B cell (primary cell): Measurements from ENCODE around the gene PREB. TPM values are rescaled to one million over a fixed set of nuclear protein-coding genes. Genes with fewer than 3 reads are reported as not detected.

Experiments used
- ATAC-seq: fragments of 200-7000 bp; cut with Tn5 transposase; one replicate; pipeline ENCODE4 v1.10.0; 2021; ENCODE audit warnings: low read depth, mild to moderate bottlenecking, moderate number of reproducible peaks, moderate library complexity
- CTCF ChIA-PET: fragments of 350-600 bp; sonication (Branson Sonifier 250); formaldehyde crosslinking; loops from one replicate; lab custom pipeline; 2021; ENCODE audit warnings: antibody characterized with exemption, inconsistent platforms; lab: Charles Lee
- POLR2A ChIA-PET: fragments of 350-600 bp; sonication (Branson Sonifier 250); formaldehyde crosslinking; loops from one replicate; lab custom pipeline; 2021; ENCODE audit warnings: antibody characterized with exemption; lab: Charles Lee
- DNase-seq: peaks from one replicate; pipeline ENCODE4 v3.0.0; 2013
- H2AFZ ChIP-seq: 2 replicates; pipeline ENCODE4 v1.6.1; 2012; ENCODE audit warnings: mild to moderate bottlenecking, low read depth, low read length; ENCODE audit not compliant: insufficient read depth, poor library complexity, severe bottlenecking
- H3K27ac ChIP-seq, 2 donors: 1 replicate in 1 of 2; 2 replicates in 1 of 2; pipeline ENCODE4 v1.5.1; 2012 to 2013; ENCODE audit warnings: low read length in 2 of 2, mild to moderate bottlenecking in 2 of 2, moderate library complexity in 1 of 2
- H3K27me3 ChIP-seq, 4 experiments: fragments of 200-600 bp in 1 of 4; sonication (generic) in 1 of 4; replicated peaks in 1 of 4; 1 replicate in 2 of 4; 2 replicates in 2 of 4; pipeline versions ENCODE4 v1.6.1 to v1.7.0; 2013 to 2016; ENCODE audit warnings: low read length in 3 of 4, mild to moderate bottlenecking in 2 of 4, mixed read lengths in 1 of 4, moderate library complexity in 1 of 4; ENCODE audit not compliant: insufficient read depth in 4 of 4, control insufficient read depth in 3 of 4; ENCODE audit errors: control extremely low read depth in 1 of 4
- H3K36me3 ChIP-seq, 2 experiments: replicated peaks in 1 of 2; 1 replicate in 1 of 2; 2 replicates in 1 of 2; pipeline versions ENCODE4 v1.6.1 to v1.7.1; 2013; ENCODE audit warnings: low read length in 1 of 2; ENCODE audit not compliant: insufficient read depth in 2 of 2, control insufficient read depth in 1 of 2; ENCODE audit errors: control extremely low read depth in 1 of 2, extremely low read depth in 1 of 2
- H3K4me1 ChIP-seq, 2 donors: fragments of 200-600 bp in 1 of 2; sonication (generic) in 1 of 2; 1 replicate in 1 of 2; 2 replicates in 1 of 2; pipeline versions ENCODE4 v1.5.1 to v1.6.1; 2013 to 2017; ENCODE audit warnings: low read length in 2 of 2; ENCODE audit not compliant: control insufficient read depth in 2 of 2, insufficient read depth in 2 of 2
- H3K4me2 ChIP-seq: replicated peaks from 2 replicates; pipeline ENCODE3; 2012; ENCODE audit warnings: mild to moderate bottlenecking, low read depth, low read length; ENCODE audit not compliant: poor library complexity, severe bottlenecking
- H3K4me3 ChIP-seq, 5 experiments: fragments of 200-600 bp in 1 of 5; sonication (generic) in 1 of 5; 1 replicate in 3 of 5; 2 replicates in 2 of 5; pipeline versions ENCODE4 v1.5.1 to v1.7.0; 2011 to 2016; ENCODE audit warnings: low read length in 4 of 5, mild to moderate bottlenecking in 4 of 5, low read depth in 2 of 5, control low read depth in 1 of 5, moderate library complexity in 1 of 5; ENCODE audit not compliant: insufficient read depth in 1 of 5; ENCODE audit errors: control extremely low read depth in 1 of 5, extremely low read depth in 1 of 5
- H3K79me2 ChIP-seq: fragments of 200-600 bp; sonication (generic); one replicate; pipeline ENCODE4 v1.6.0; 2016; ENCODE audit warnings: low read length; ENCODE audit not compliant: control insufficient read depth, insufficient read depth
- H3K9ac ChIP-seq: fragments of 200-600 bp; sonication (generic); 2 replicates; pipeline ENCODE4 v1.6.1; 2017; ENCODE audit warnings: mild to moderate bottlenecking, low read length, moderate library complexity
- H3K9me3 ChIP-seq, 3 donors: one replicate each; pipeline versions ENCODE4 v1.6.1 to v1.7.1; 2013; ENCODE audit warnings: low read length in 2 of 3; ENCODE audit not compliant: control insufficient read depth in 2 of 3, insufficient read depth in 1 of 3; ENCODE audit errors: control extremely low read depth in 1 of 3
- H4K20me1 ChIP-seq: 2 replicates; pipeline ENCODE4 v1.6.0; 2012; ENCODE audit warnings: mild to moderate bottlenecking, low read length; ENCODE audit not compliant: insufficient read depth, control insufficient read depth, poor library complexity, severe bottlenecking
- H3K27ac Mint-ChIP-seq: one replicate; pipeline ENCODE4 v1.8.0; 2021; ENCODE audit warnings: mixed read lengths
- H3K27me3 Mint-ChIP-seq: one replicate; pipeline ENCODE4 v1.8.0; 2021; ENCODE audit warnings: mixed read lengths
- H3K4me1 Mint-ChIP-seq: one replicate; pipeline ENCODE4 v1.8.0; 2021; ENCODE audit warnings: mixed read lengths
- H3K4me3 Mint-ChIP-seq: one replicate; pipeline ENCODE4 v1.8.0; 2021; ENCODE audit warnings: mixed read lengths
- H3K9me3 Mint-ChIP-seq: one replicate; pipeline ENCODE4 v1.8.0; 2022; ENCODE audit warnings: mixed read lengths; ENCODE audit not compliant: insufficient read depth
- EZH2 ChIP-seq: IDR thresholded peaks from 2 replicates; pipeline ENCODE4 v1.6.1; 2012; ENCODE audit warnings: borderline replicate concordance, low read depth, mild to moderate bottlenecking, moderate library complexity, low read length; ENCODE audit not compliant: insufficient read depth, poor library complexity, severe bottlenecking
- WGBS: methylation state at CpG from one replicate; pipeline ENCODE4 v1.1.5; 2013; ENCODE audit warnings: missing lambda C conversion rate; ENCODE audit not compliant: insufficient coverage; 5-methylcytosine and 5-hydroxymethylcytosine counted together
- intact Hi-C: fragments of 100-400 bp; cut with micrococcal nuclease; formaldehyde crosslinking; loops from one replicate; pipeline ENCODE4 v1.10.0; 2022
- polyA minus RNA-seq: library from RNA; depleted of rRNA, polyadenylated mRNA; stranded (reverse); fragments of >200 nt; gene quantifications from 2 replicates; pipeline ENCODE4 v1.2.3, GENCODE V29; 2012
- polyA plus RNA-seq: library from polyadenylated mRNA; depleted of rRNA; stranded (reverse); fragments of >200 nt; gene quantifications from 2 replicates; pipeline ENCODE4 v1.2.3, GENCODE V29; 2012
- total RNA-seq, 2 donors: library from RNA; stranded (reverse); fragments of 120-200 nt in 1 of 2; gene quantifications; 1 replicate in 1 of 2; 2 replicates in 1 of 2; pipeline versions ENCODE4 v1.2.3 to v1.2.4, GENCODE V29; 2013 to 2022
- TF ChIP-seq, protein P1 (sequence below): fragments of 200-600 bp; IDR thresholded peaks from one replicate; pipeline ENCODE4 v1.8.0; 2022; ENCODE audit warnings: antibody characterized with exemption, mild to moderate bottlenecking

PREB gene
- total RNA-seq (44.6 and 46.0 TPM in 2 replicates), polyA plus RNA-seq (63.9 and 88.9 TPM in 2 replicates), polyA minus RNA-seq (35.3 and 44.6 TPM in 2 replicates)
- total RNA-seq (2013) = 37.7 TPM

- peaks cover 5% of the 10 kb centered on the region for H4K20me1 ChIP-seq
- POLR2A ChIA-PET = interaction anchor here (0.5 to 3.4 kb wide), 6 partner anchors 10 to 191 kb away, joined by 3 to 29 read pairs (median 4); partner anchors contain the start of genes ABHD1, ATRAID, OST4 and SLC5A6
- peak; percentile 99 for ATAC-seq
- H3K27ac ChIP-seq = peak within 1 kb of the TSS in 1 of 2 donors; percentile 86
- peaks cover 24% of the 10 kb centered on the region for H3K4me1 Mint-ChIP-seq
- H3K9me3 Mint-ChIP-seq = no peaks in the 10 kb centered on the region
- intact Hi-C loops = loop anchor here (1.0 kb wide), 10 partner anchors 11 to 236 kb away; partner anchors contain the start of genes ABHD1, ATRAID, CAD and EIF2B4
- H3K27me3 Mint-ChIP-seq = no peaks in the 10 kb centered on the region
- TF ChIP-seq, protein P1, sequence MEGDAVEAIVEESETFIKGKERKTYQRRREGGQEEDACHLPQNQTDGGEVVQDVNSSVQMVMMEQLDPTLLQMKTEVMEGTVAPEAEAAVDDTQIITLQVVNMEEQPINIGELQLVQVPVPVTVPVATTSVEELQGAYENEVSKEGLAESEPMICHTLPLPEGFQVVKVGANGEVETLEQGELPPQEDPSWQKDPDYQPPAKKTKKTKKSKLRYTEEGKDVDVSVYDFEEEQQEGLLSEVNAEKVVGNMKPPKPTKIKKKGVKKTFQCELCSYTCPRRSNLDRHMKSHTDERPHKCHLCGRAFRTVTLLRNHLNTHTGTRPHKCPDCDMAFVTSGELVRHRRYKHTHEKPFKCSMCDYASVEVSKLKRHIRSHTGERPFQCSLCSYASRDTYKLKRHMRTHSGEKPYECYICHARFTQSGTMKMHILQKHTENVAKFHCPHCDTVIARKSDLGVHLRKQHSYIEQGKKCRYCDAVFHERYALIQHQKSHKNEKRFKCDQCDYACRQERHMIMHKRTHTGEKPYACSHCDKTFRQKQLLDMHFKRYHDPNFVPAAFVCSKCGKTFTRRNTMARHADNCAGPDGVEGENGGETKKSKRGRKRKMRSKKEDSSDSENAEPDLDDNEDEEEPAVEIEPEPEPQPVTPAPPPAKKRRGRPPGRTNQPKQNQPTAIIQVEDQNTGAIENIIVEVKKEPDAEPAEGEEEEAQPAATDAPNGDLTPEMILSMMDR = no peak
- no peak for TF ChIP-seq EZH2
- H3K4me3 ChIP-seq = peak within 1 kb of the TSS; percentile 62 to 89 (median 78)
- peak within 1 kb of the TSS; percentile 96 for H3K4me3 Mint-ChIP-seq
- H3K27ac Mint-ChIP-seq = peak within 1 kb of the TSS; percentile 97
- H3K9me3 ChIP-seq = no peaks in the 10 kb centered on the region
- CTCF ChIA-PET = interaction anchor here (0.9 to 2.8 kb wide), 8 partner anchors 10 to 171 kb away, joined by 4 to 19 read pairs (median 6); partner anchors contain the start of genes ABHD1 and AGBL5
- DNase-seq = peak; percentile 97
- H3K9ac ChIP-seq = peak within 1 kb of the TSS; percentile 88
- peak within 1 kb of the TSS; percentile 93 for H3K4me2 ChIP-seq
- peaks cover 12% of the 10 kb centered on the region for H3K79me2 ChIP-seq
- no peaks in the 10 kb centered on the region for H3K27me3 ChIP-seq
- peaks cover 17 to 25% of the 10 kb centered on the region in 2 donors for H3K4me1 ChIP-seq
- H3K36me3 ChIP-seq = peaks cover 0 to 30% of the 10 kb centered on the region in 2 experiments
- peak within 1 kb of the TSS; percentile 92 for H2AFZ ChIP-seq
- under 1% methylated on average over 80 of the region's 86 CpGs for WGBS
Measured at GRCh38 chr2:27133905-27134780, at the start of gene PREB. PREB (minus strand) TSS chr2:27134636; CDS start chr2:27134421, 215 bp downstream.
